Fibroblast of lung (primary cell): Measurements from ENCODE around the gene KRT34.

Source experiments
- EZH2 ChIP-seq: IDR thresholded peaks from 2 replicates; pipeline ENCODE4 v1.5.1; 2012; ENCODE audit warnings: low read length, control low read depth, mild to moderate bottlenecking; ENCODE audit errors: missing control alignments
- TF ChIP-seq, protein P1 (sequence below), 2 donors: IDR thresholded peaks in 1 of 2; conservative IDR thresholded peaks in 1 of 2; 1 replicate in 1 of 2; 2 replicates in 1 of 2; pipeline ENCODE4 v1.5.1; 2011 to 2012; ENCODE audit warnings: low read length in 2 of 2, control low read depth in 1 of 2, inconsistent platforms in 1 of 2, low read depth in 1 of 2, mild to moderate bottlenecking in 1 of 2

DNA sequence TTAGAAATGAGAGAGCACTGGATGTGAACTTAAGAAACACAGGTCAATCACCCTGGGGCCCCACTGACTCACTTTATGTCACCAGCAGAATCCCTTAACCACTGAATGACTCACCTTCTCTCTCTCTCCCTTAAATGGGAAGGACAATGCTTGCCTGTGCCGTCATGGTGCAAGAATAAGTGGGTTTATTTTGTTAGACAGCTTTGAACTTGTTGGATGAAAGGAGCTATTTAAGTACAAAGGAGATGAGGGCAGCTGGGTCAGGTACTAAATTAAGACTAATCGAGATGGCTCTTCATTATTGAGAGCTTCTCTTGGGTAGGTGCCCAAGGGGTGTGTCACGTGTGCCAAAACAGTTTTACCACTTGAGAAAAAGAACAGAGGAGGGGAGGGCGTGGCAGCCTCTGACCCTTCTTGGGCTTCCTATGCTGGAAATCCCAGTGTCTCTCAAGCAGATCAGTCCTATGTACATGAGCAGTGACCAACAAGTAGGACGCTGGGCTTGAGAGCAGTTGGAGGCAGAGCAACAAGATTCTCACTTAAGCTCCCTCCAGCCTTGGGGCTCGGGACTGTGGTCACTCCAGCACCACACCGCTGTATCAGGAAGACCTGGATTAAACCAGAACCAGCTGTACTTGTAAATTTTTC is 22.0 kb upstream of the KRT34 start:
- no peak for TF ChIP-seq EZH2
- TF ChIP-seq, protein P1, sequence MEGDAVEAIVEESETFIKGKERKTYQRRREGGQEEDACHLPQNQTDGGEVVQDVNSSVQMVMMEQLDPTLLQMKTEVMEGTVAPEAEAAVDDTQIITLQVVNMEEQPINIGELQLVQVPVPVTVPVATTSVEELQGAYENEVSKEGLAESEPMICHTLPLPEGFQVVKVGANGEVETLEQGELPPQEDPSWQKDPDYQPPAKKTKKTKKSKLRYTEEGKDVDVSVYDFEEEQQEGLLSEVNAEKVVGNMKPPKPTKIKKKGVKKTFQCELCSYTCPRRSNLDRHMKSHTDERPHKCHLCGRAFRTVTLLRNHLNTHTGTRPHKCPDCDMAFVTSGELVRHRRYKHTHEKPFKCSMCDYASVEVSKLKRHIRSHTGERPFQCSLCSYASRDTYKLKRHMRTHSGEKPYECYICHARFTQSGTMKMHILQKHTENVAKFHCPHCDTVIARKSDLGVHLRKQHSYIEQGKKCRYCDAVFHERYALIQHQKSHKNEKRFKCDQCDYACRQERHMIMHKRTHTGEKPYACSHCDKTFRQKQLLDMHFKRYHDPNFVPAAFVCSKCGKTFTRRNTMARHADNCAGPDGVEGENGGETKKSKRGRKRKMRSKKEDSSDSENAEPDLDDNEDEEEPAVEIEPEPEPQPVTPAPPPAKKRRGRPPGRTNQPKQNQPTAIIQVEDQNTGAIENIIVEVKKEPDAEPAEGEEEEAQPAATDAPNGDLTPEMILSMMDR (conservative IDR thresholded peaks at IDR 0.05 in 1 of 2, IDR thresholded peaks at IDR 0.05 in 1 of 2; ENCODE audit: low read depth in 1 of 2, low read length in 2 of 2), result no peak
